Lower lobe of right lung (tissue), 2 donors: Measurements from ENCODE around the gene PLLP. TPM values are rescaled to one million over a fixed set of nuclear protein-coding genes. Genes with fewer than 3 reads are reported as not detected.

Experiments used
- ATAC-seq, 2 donors: fragments of 200-7000 bp; cut with Tn5 transposase; one replicate each; pipeline ENCODE4 v1.9.1; 2020 to 2022; ENCODE audit warnings: mild to moderate bottlenecking in 2 of 2, moderate library complexity in 2 of 2
- DNase-seq: peaks from one replicate; pipeline ENCODE4 v3.0.0-alpha.2; 2020
- H3K27ac ChIP-seq: fragments of 200-600 bp; one replicate; pipeline ENCODE4 v1.8.0; 2022
- H3K27me3 ChIP-seq: fragments of 200-600 bp; one replicate; pipeline ENCODE4 v1.8.0; 2022; ENCODE audit warnings: low read depth
- H3K36me3 ChIP-seq: fragments of 200-600 bp; one replicate; pipeline ENCODE4 v1.8.0; 2022; ENCODE audit warnings: mild to moderate bottlenecking
- H3K4me1 ChIP-seq: fragments of 200-600 bp; one replicate; pipeline ENCODE4 v1.8.0; 2022
- H3K4me3 ChIP-seq: fragments of 200-600 bp; one replicate; pipeline ENCODE4 v1.8.0; 2022; ENCODE audit warnings: mild to moderate bottlenecking
- H3K9me3 ChIP-seq: fragments of 200-600 bp; one replicate; pipeline ENCODE4 v1.8.0; 2022
- CTCF ChIP-seq: fragments of 200-600 bp; IDR thresholded peaks from one replicate; pipeline ENCODE4 v1.8.0; 2022; ENCODE audit warnings: antibody characterized with exemption, mild to moderate bottlenecking
- intact Hi-C: fragments of 100-400 bp; cut with DNase I; formaldehyde crosslinking; loops from one replicate; pipeline ENCODE4 v1.11.0; 2022
- total RNA-seq: library from RNA; stranded (reverse); fragmentation: NEBNext Ultra II Directional; extraction: Animal tissue kit (Norgen Biotek cat#: 25700); gene quantifications from one replicate; pipeline ENCODE4 v1.2.1, GENCODE V29; 2021
- donor health status: DM: no; HTN: yes; CAD: no; lungs with severe emphysema.

PLLP gene
- total RNA-seq, 1 donor from 2014 or later, result 77.5 TPM

GRCh38 chr16:57223057-57223456, 61.4 kb downstream of the PLLP start:
- TF ChIP-seq CTCF, result no peak
- intact Hi-C loops, result no loop called here
- Histone ChIP-seq H3K9me3 (no peaks in the 10 kb centered on the region), H3K27ac (no peak overlapping the region), H3K4me1 (no peaks in the 10 kb centered on the region), H3K36me3 (peaks cover 96% of the 10 kb centered on the region), H3K27me3 (no peaks in the 10 kb centered on the region), H3K4me3 (no peak overlapping the region)
- ATAC-seq (no peak), DNase-seq (no peak)

GRCh38 chr16:57216968-57217367, 67.5 kb downstream of the PLLP start:
- Histone ChIP-seq H3K4me3 (no peak overlapping the region), H3K36me3 (peaks cover 96% of the 10 kb centered on the region), H3K27ac (no peak overlapping the region), H3K27me3 (no peaks in the 10 kb centered on the region), H3K9me3 (peaks cover 20% of the 10 kb centered on the region), H3K4me1 (no peaks in the 10 kb centered on the region)
- no peak for DNase-seq
- no peak for ATAC-seq
- intact Hi-C loops, result no loop called here
- TF ChIP-seq CTCF, result no peak

- DNase-seq, result no peak
- Histone ChIP-seq H3K4me3 (no peak overlapping the region), H3K9me3 (peaks cover 20% of the 10 kb centered on the region), H3K27ac (no peak overlapping the region), H3K36me3 (peaks cover 98% of the 10 kb centered on the region), H3K4me1 (no peaks in the 10 kb centered on the region), H3K27me3 (no peaks in the 10 kb centered on the region)
- intact Hi-C loops, result no loop called here
- no peak for ATAC-seq
- no peak for TF ChIP-seq CTCF
Measured at GRCh38 chr16:57213462-57213861, 71.0 kb downstream of the PLLP start.

- Histone ChIP-seq H3K27ac (no peak overlapping the region), H3K36me3 (peaks cover 98% of the 10 kb centered on the region), H3K9me3 (no peaks in the 10 kb centered on the region), H3K4me3 (no peak overlapping the region), H3K27me3 (no peaks in the 10 kb centered on the region), H3K4me1 (no peaks in the 10 kb centered on the region)
- no peak for ATAC-seq
- DNase-seq, result no peak
- no peak for TF ChIP-seq CTCF
- intact Hi-C loops, result no loop called here
Measured at GRCh38 chr16:57209780-57210179, 74.7 kb downstream of the PLLP start.

- ATAC-seq (no peak), DNase-seq (no peak)
- no peak overlapping the region for H3K4me3 ChIP-seq
- H3K4me1 ChIP-seq, result no peaks in the 10 kb centered on the region
- no peak overlapping the region for H3K27ac ChIP-seq
- intact Hi-C loops, result no loop called here
- no peak for TF ChIP-seq CTCF
- H3K36me3 ChIP-seq, result peaks cover 98% of the 10 kb centered on the region
- no peaks in the 10 kb centered on the region for H3K9me3 ChIP-seq
- H3K27me3 ChIP-seq, result no peaks in the 10 kb centered on the region
Measured at GRCh38 chr16:57208926-57209325, 75.5 kb downstream of the PLLP start.

Other genes starting within 250 kb of the PLLP start
- gene CPNE2, start 192.1 kb downstream of the PLLP start, total RNA-seq, result 55.3 TPM
- 79.8 TPM for gene PSME3IP1, start 98.6 kb downstream of the PLLP start, total RNA-seq
- 34.9 TPM for gene RSPRY1, start 98.3 kb downstream of the PLLP start, total RNA-seq
- gene ARL2BP, start 39.4 kb downstream of the PLLP start, total RNA-seq, result 58.1 TPM
- gene CCL22, start 74.1 kb upstream of the PLLP start, total RNA-seq, result 2.0 TPM
- 33.6 TPM for gene CX3CL1, start 87.8 kb upstream of the PLLP start, total RNA-seq
- 2.8 TPM for gene CCL17, start 120.1 kb upstream of the PLLP start, total RNA-seq
- 37.0 TPM for gene CIAPIN1, start 162.7 kb upstream of the PLLP start, total RNA-seq
- 37.2 TPM for gene COQ9, start 162.8 kb upstream of the PLLP start, total RNA-seq
- 76.0 TPM for gene POLR2C, start 178.0 kb upstream of the PLLP start, total RNA-seq
- 57.3 TPM for gene DOK4, start 201.8 kb upstream of the PLLP start, total RNA-seq